ENCODE measurements around the gene BLTP3A. TPM values are rescaled to one million over a fixed set of nuclear protein-coding genes. Genes with fewer than 3 reads are reported as not detected.
"Not testable (repeated sequence)": the region's sequence is repeated elsewhere in the genome, so short reads cannot be mapped to it uniquely, and the experiment has no call there.

Gene BLTP3A
- total and polyA plus RNA-seq, 2 donors (not counting 1 experiment from before 2014, with no cell fraction given), result 3.3 to 7.1 TPM

DNA sequence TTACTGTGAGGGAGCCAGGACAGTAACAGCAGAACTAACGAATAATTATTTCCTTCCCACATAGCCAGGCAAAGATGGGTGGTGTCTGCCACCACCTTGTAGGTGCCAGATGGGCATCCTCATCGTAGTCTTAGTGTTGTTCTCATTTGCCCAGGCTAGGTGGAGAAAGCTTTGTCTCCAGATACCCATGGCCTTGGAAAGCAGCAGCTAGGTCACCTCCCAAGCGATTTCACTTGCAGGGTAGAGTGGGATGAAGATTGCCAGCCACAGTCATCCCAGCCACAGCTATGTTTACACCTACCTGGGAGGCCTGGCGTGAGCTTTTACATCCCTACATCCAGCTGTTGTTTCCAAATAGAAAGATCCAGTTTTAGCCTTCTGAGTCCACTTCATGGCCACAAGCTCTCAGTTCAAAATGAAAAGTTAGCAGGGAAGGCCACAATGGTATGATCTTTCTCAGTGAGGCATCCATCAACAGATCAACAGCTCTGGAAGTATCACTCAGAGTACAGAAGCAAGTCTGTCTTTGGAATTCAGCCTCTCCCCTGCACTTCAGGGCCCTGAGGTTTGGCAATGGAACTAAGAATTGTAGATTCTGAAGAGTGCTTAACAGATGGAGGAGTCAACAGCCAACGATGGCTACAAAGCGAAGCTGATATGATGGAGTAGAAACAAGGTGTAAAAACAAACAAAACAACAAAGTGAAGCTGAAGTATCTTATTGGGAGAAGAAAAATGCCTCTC is 45.6 kb upstream of the BLTP3A start:
- no peak overlapping the region for H3K4me2 ChIP-seq (ENCODE audit: extremely low read depth, insufficient read depth, low read length)
- no peak overlapping the region for H2AFZ ChIP-seq (ENCODE audit: low read length)
- no peaks in the 10 kb centered on the region for H3K9me3 ChIP-seq (ENCODE audit: control insufficient read depth, insufficient read depth, low read depth, low read length)
- H3K9ac ChIP-seq (ENCODE audit: insufficient read depth, low read length), result no peak overlapping the region
- H3K4me1 ChIP-seq (ENCODE audit: control insufficient read depth, extremely low read depth, insufficient read depth, low read length), result no peaks in the 10 kb centered on the region
- H3K27me3 ChIP-seq (ENCODE audit: control insufficient read depth, insufficient read depth, low read length), result no peaks in the 10 kb centered on the region
- H4K20me1 ChIP-seq (ENCODE audit: control insufficient read depth, extremely low read depth, insufficient read depth, low read length), result no peaks in the 10 kb centered on the region
- no peak overlapping the region for H3K4me3 ChIP-seq (replicated peaks in 1 of 4; ENCODE audit: control extremely low read depth in 1 of 4, insufficient read depth in 1 of 4, low read depth in 3 of 4, low read length in 4 of 4)
- no peaks in the 10 kb centered on the region for H3K79me2 ChIP-seq (ENCODE audit: control insufficient read depth, insufficient read depth, low read length)
- no peak overlapping the region for H3K27ac ChIP-seq (ENCODE audit: insufficient read depth, low read length)
- no peaks in the 10 kb centered on the region for H3K36me3 ChIP-seq (ENCODE audit: control insufficient read depth, insufficient read depth, low read length)
- TF ChIP-seq EZH2 (IDR thresholded peaks at IDR 0.05; ENCODE audit: low read length, missing control alignments), result no peak
- TF ChIP-seq, protein P1, sequence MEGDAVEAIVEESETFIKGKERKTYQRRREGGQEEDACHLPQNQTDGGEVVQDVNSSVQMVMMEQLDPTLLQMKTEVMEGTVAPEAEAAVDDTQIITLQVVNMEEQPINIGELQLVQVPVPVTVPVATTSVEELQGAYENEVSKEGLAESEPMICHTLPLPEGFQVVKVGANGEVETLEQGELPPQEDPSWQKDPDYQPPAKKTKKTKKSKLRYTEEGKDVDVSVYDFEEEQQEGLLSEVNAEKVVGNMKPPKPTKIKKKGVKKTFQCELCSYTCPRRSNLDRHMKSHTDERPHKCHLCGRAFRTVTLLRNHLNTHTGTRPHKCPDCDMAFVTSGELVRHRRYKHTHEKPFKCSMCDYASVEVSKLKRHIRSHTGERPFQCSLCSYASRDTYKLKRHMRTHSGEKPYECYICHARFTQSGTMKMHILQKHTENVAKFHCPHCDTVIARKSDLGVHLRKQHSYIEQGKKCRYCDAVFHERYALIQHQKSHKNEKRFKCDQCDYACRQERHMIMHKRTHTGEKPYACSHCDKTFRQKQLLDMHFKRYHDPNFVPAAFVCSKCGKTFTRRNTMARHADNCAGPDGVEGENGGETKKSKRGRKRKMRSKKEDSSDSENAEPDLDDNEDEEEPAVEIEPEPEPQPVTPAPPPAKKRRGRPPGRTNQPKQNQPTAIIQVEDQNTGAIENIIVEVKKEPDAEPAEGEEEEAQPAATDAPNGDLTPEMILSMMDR (conservative IDR thresholded peaks at IDR 0.05 in 1 of 2, IDR thresholded peaks at IDR 0.05 in 1 of 2; ENCODE audit: low read depth in 1 of 2, low read length in 2 of 2), result no peak
- peak in 1 of 2 donors; percentile 12 for DNase-seq (ENCODE audit: low read depth in 2 of 2)

DNA sequence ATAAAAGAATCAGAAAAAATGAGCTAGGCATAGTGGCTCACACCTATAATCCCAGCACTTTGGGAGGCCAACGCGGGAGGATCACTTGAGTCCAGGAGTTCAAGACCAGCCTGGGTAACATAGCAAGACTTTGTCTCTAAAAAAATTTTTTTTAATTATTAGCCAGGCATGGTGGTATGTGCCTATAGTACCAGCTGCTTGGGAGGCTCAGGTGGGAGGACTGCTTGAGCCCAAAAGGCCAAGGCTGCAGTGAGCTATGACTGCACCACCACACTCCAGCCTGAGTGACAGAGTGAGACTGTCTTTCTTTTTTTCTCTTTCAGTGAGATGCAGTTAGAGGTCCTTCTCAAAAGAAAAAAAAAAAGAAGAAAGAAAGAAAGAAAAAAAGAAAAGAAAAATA is 43.1 kb upstream of the BLTP3A start:
- Histone ChIP-seq H3K9me3 (ENCODE audit: control insufficient read depth, insufficient read depth, low read depth, low read length) (no peaks in the 10 kb centered on the region), H3K4me1 (ENCODE audit: control insufficient read depth, extremely low read depth, insufficient read depth, low read length) (no peaks in the 10 kb centered on the region), H3K4me2 (ENCODE audit: extremely low read depth, insufficient read depth, low read length) (no peak overlapping the region), H3K27me3 (ENCODE audit: control insufficient read depth, insufficient read depth, low read length) (no peaks in the 10 kb centered on the region), H4K20me1 (ENCODE audit: control insufficient read depth, extremely low read depth, insufficient read depth, low read length) (no peaks in the 10 kb centered on the region), H3K9ac (ENCODE audit: insufficient read depth, low read length) (no peak overlapping the region), H3K79me2 (ENCODE audit: control insufficient read depth, insufficient read depth, low read length) (no peaks in the 10 kb centered on the region), H2AFZ (ENCODE audit: low read length) (no peak overlapping the region), H3K4me3 (replicated peaks in 1 of 4; ENCODE audit: control extremely low read depth in 1 of 4, insufficient read depth in 1 of 4, low read depth in 3 of 4, low read length in 4 of 4) (no peak overlapping the region), H3K36me3 (ENCODE audit: control insufficient read depth, insufficient read depth, low read length) (no peaks in the 10 kb centered on the region), H3K27ac (ENCODE audit: insufficient read depth, low read length) (no peak overlapping the region)
- TF ChIP-seq, protein P1 (conservative IDR thresholded peaks at IDR 0.05 in 1 of 2, IDR thresholded peaks at IDR 0.05 in 1 of 2; ENCODE audit: low read depth in 1 of 2, low read length in 2 of 2), result no peak
- no peak for TF ChIP-seq EZH2 (IDR thresholded peaks at IDR 0.05; ENCODE audit: low read length, missing control alignments)
- DNase-seq (ENCODE audit: low read depth in 2 of 2), result no peak

DNA sequence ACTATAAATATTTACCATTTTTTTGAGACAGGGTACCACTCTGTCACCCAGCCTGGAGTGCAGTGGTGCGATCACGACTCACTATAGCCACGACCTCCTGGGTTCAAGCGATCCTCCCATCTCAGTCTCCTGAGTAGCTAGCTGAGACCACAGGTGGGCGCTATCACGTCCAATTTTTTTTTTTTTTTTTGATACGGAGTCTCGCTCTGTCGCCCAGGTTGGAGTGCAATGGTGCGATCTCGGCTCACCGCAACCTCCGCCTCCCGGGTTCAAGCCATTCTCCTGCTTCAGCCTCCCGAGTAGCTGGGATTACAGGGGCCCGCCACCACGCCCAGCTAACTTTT is 35.4 kb upstream of the BLTP3A start:
- H2AFZ ChIP-seq (ENCODE audit: low read length), result peak overlapping the region; percentile 70
- peak; percentile 16 to 19 for DNase-seq (ENCODE audit: low read depth in 2 of 2)
- H3K9me3 ChIP-seq (ENCODE audit: control insufficient read depth, insufficient read depth, low read depth, low read length); H4K20me1 ChIP-seq (ENCODE audit: control insufficient read depth, extremely low read depth, insufficient read depth, low read length); H3K36me3 ChIP-seq (ENCODE audit: control insufficient read depth, insufficient read depth, low read length); H3K27me3 ChIP-seq (ENCODE audit: control insufficient read depth, insufficient read depth, low read length); H3K4me1 ChIP-seq (ENCODE audit: control insufficient read depth, extremely low read depth, insufficient read depth, low read length): not testable (repeated sequence)
- peak overlapping the region; percentile 96 for H3K27ac ChIP-seq (ENCODE audit: insufficient read depth, low read length)
- TF ChIP-seq, protein P1 (conservative IDR thresholded peaks at IDR 0.05 in 1 of 2, IDR thresholded peaks at IDR 0.05 in 1 of 2; ENCODE audit: low read depth in 1 of 2, low read length in 2 of 2), result peak; percentile 18 to 35
- peak overlapping the region; percentile 86 for H3K4me2 ChIP-seq (ENCODE audit: extremely low read depth, insufficient read depth, low read length)
- H3K9ac ChIP-seq (ENCODE audit: insufficient read depth, low read length), result peak overlapping the region; percentile 73
- peak overlapping the region; percentile 74 to 93 (median 84) for H3K4me3 ChIP-seq (replicated peaks in 1 of 4; ENCODE audit: control extremely low read depth in 1 of 4, insufficient read depth in 1 of 4, low read depth in 3 of 4, low read length in 4 of 4)
- H3K79me2 ChIP-seq (ENCODE audit: control insufficient read depth, insufficient read depth, low read length), result peaks cover 28% of the 10 kb centered on the region
